Tibial nerve (tissue), 4 donors: ENCODE measurements around the gene LINGO4.
"Not testable (repeated sequence)": the region's sequence is repeated elsewhere in the genome, so short reads cannot be mapped to it uniquely, and the experiment has no call there.

ENCODE experiments used
- CTCF ChIP-seq, 5 experiments: fragments of 200-600 bp in 3 of 5; fragments of 450-650 bp in 2 of 5; sonication (generic) in 3 of 5; IDR thresholded peaks; one replicate each; pipeline ENCODE4 v1.5.1; 2016 to 2019; ENCODE audit warnings: antibody characterized with exemption in 5 of 5, mild to moderate bottlenecking in 3 of 5, moderate library complexity in 2 of 5
- EP300 ChIP-seq, 2 donors: sonication (generic); formaldehyde crosslinking; IDR thresholded peaks; one replicate each; pipeline ENCODE4 v1.6.1; 2017; ENCODE audit warnings: antibody characterized with exemption in 2 of 2, mild to moderate bottlenecking in 1 of 2
- POLR2A ChIP-seq, 2 donors: fragments of 450-650 bp; IDR thresholded peaks; one replicate each; pipeline ENCODE4 v1.6.1; 2017; ENCODE audit warnings: antibody characterized with exemption in 2 of 2, mild to moderate bottlenecking in 2 of 2, moderate library complexity in 2 of 2

- not testable (repeated sequence) for TF ChIP-seq CTCF, POLR2A, EP300 (IDR thresholded peaks at IDR 0.05)
Measured at GRCh38 chr1:151768351-151769066, 36.7 kb downstream of the LINGO4 start.
